GM18951 (cell line): ENCODE data around the gene WNT9A.

Experiments
- POLR2A ChIP-seq: IDR thresholded peaks from 4 replicates; pipeline ENCODE4 v1.6.1; 2011; ENCODE audit warnings: mild to moderate bottlenecking; ENCODE audit not compliant: insufficient read length, insufficient read depth; ENCODE audit errors: extremely low read depth
- in situ Hi-C: fragments of 300-500 bp; cut with MboI; formaldehyde crosslinking; loops from one replicate; pipeline ENCODE4 v1.12.0; 2022; ENCODE audit warnings: low sequenced_read_pairs, mixed read lengths, inconsistent platforms; ENCODE audit not compliant: unreplicated experiment

WNT9A gene

GRCh38 chr1:227927971-227928741 lies 19.6 kb downstream of the WNT9A start:
- in situ Hi-C loops: no loop called here
- no peak for TF ChIP-seq POLR2A

GRCh38 chr1:227926896-227927885 lies 20.5 kb downstream of the WNT9A start:
- TF ChIP-seq POLR2A: no peak
- in situ Hi-C loops: no loop called here

GRCh38 chr1:227926216-227926791 lies 21.4 kb downstream of the WNT9A start:
- no peak for TF ChIP-seq POLR2A
- in situ Hi-C loops: no loop called here

GRCh38 chr1:227925582-227926198 lies 22.0 kb downstream of the WNT9A start:
- TF ChIP-seq POLR2A: no peak
- in situ Hi-C loops: no loop called here

GRCh38 chr1:227924833-227925574 lies 22.7 kb downstream of the WNT9A start:
- in situ Hi-C loops: no loop called here

GRCh38 chr1:227924168-227924832 lies 23.4 kb downstream of the WNT9A start:
- in situ Hi-C loops: no loop called here

More at GRCh38 chr1:227924833-227925574, 22.7 kb downstream of the WNT9A start:
- no peak for TF ChIP-seq POLR2A

GRCh38 chr1:227923353-227924167 lies 24.2 kb downstream of the WNT9A start:
- in situ Hi-C loops: no loop called here
- TF ChIP-seq POLR2A: no peak

More at GRCh38 chr1:227924168-227924832, 23.4 kb downstream of the WNT9A start:
- no peak for TF ChIP-seq POLR2A

GRCh38 chr1:227922501-227923352 lies 25.0 kb downstream of the WNT9A start:
- in situ Hi-C loops: no loop called here
- no peak for TF ChIP-seq POLR2A

GRCh38 chr1:227921461-227922185 lies 26.1 kb downstream of the WNT9A start:
- in situ Hi-C loops: no loop called here
- no peak for TF ChIP-seq POLR2A

GRCh38 chr1:227920896-227921295 lies 26.8 kb downstream of the WNT9A start:
- in situ Hi-C loops: no loop called here
- no peak for TF ChIP-seq POLR2A
